D721Med (cell line): ENCODE data around the gene ZNRF3.
"Not testable (repeated sequence)": the region's sequence is repeated elsewhere in the genome, so short reads cannot be mapped to it uniquely, and the experiment has no call there.

Experiments used
- DNase-seq: peaks from one replicate; pipeline ENCODE4 v3.0.0; 2011; ENCODE audit warnings: low spot score; ENCODE audit not compliant: insufficient read length
- FAIRE-seq: peaks from 2 replicates; lab custom pipeline; 2011; peaks lifted over from hg19 to GRCh38; lab: Jason Lieb, UNC
- TF ChIP-seq, protein P1 (sequence below): IDR thresholded peaks from 2 replicates; pipeline ENCODE4 v1.5.1; 2012; ENCODE audit warnings: mild to moderate bottlenecking, control low read depth; ENCODE audit not compliant: insufficient read depth; ENCODE audit errors: missing control alignments

The ZNRF3 gene

DNA sequence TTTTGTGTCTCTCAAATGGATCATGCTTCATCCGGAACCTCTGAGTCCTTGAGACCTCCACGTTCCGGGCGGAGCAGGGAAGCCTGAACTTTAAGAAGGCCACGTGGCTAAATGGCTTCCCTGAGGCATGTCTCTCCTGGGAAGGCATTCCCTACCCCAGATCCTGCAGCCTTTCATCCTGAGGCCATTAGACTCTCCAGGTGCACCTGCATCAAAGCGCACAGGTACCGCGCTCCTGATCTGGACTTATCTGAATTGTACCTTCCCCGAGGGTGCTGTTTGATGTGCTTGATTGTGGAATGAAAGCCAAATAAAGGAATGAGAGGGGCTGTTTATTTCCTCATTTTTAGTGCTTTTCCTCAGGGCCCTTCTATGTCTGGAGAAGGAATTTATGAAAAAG lies 155.8 kb downstream of the ZNRF3 start:
- DNase-seq, result no peak
- no peak for FAIRE-seq
- TF ChIP-seq, protein P1, sequence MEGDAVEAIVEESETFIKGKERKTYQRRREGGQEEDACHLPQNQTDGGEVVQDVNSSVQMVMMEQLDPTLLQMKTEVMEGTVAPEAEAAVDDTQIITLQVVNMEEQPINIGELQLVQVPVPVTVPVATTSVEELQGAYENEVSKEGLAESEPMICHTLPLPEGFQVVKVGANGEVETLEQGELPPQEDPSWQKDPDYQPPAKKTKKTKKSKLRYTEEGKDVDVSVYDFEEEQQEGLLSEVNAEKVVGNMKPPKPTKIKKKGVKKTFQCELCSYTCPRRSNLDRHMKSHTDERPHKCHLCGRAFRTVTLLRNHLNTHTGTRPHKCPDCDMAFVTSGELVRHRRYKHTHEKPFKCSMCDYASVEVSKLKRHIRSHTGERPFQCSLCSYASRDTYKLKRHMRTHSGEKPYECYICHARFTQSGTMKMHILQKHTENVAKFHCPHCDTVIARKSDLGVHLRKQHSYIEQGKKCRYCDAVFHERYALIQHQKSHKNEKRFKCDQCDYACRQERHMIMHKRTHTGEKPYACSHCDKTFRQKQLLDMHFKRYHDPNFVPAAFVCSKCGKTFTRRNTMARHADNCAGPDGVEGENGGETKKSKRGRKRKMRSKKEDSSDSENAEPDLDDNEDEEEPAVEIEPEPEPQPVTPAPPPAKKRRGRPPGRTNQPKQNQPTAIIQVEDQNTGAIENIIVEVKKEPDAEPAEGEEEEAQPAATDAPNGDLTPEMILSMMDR, result no peak

- DNase-seq, FAIRE-seq: not testable (repeated sequence)
Measured at GRCh38 chr22:29039684-29040083, 156.3 kb downstream of the ZNRF3 start.

DNA sequence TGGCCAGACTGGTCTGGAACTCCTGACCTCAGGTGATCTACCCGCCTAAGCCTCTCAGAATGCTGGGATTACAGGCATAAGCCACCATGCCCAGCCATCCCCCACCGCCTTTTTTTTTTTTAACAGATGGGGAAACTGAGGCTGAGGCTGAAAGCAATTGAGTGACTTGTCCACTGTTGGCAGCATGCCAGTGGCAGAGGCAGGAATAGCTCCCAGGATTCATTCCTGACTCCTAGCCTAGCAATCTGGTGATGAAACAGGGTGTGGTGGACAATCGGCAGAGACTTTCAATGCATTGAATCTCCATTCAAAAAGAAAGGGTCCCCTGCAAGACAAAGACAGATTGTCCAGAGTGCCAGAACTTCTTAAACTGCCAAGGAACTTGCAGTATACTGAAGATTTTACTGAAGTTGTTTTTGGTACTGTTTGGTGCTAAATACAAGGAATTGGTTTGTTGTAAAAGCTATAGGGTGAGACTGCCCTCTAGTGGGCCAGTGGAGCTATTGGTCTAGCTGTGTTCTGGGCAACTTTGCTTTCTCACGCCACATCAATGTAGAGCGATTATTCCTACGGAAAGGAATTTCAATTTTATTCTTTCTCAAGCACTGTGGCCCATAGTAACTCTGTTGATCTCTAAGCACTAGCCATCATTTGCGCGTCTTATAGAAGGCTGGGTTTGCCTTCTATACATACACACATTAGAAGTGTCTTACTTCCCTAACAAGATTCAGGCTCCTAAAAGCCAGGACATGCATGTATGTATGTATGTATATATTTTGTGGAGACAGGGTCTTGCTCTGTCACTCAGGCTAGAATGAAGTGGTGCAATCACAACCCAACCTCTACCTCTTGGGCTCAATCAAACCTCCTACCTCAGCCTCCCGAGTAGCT lies 157.3 kb downstream of the ZNRF3 start:
- TF ChIP-seq, protein P1, result peak; percentile 97
- no peak for DNase-seq
- FAIRE-seq, result no peak

GRCh38 chr22:29041408-29041807 lies 158.0 kb downstream of the ZNRF3 start:
- no peak for FAIRE-seq
- TF ChIP-seq, protein P1, result no peak
- no peak for DNase-seq

DNA sequence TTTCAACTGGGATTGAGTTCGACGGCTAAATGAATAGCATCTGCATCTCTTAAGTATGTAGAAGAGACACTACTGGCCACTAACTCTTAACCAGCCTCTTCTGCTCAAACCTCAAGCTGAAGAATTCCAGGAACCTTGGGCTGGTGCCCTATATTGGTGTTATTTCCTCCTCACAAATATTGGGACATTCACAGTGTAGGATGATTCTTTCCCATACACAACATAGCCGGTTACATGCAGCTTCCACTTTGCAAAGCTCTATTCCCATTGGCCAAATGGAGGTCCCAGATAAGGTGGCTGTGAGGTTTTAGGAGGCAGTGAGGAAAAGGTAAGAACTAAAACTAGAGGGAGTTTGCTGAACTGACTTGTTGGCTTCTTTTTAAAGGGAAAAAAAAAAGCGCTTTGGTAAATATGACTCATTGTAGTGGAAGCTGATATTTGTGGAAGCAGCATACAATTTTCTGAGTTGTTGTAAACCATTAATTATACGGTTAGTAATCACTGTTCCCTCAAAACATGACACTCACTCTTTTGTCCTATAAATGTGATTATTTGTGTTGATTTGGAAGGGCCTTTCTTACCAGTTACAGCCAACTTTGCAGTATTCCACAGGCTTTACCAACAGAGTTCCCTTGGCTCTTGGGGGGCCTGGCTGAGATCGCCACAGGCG lies 160.7 kb downstream of the ZNRF3 start:
- DNase-seq (no peak), FAIRE-seq (no peak)
- TF ChIP-seq, protein P1, result no peak

DNA sequence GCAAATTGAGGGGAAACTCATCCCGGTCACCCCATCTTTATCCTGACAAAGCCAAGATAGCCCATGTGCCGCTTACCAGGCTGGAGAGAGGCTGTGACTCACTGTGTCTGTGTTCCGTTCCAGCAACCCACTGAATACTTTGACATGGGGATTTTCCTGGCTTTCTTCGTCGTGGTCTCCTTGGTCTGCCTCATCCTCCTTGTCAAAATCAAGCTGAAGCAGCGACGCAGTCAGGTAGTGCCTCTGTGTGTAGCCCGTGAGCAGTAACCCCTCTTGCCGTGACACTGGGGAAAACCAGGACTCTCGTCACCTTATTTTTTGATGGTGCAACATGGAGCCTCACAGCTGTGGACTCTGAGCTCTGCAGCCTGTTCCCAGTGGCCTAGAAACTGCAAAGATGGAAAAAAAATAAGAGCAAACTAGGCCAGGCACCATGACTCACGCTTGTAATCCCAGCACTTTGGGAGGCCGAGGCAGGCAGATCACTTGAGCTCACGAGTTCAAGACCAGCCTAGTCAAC lies 161.3 kb downstream of the ZNRF3 start:
- DNase-seq (no peak), FAIRE-seq (no peak)
- TF ChIP-seq, protein P1, result no peak

- no peak for DNase-seq
- TF ChIP-seq, protein P1, result no peak
- FAIRE-seq, result no peak
Measured at GRCh38 chr22:29048822-29049654, 165.7 kb downstream of the ZNRF3 start.
